IMR-90 (cell line): ENCODE data around the gene CACNA2D4. TPM values are rescaled to one million over a fixed set of nuclear protein-coding genes. Genes with fewer than 3 reads are reported as not detected.

Experiments used
- ATAC-seq: fragments of 200-7000 bp; cut with Tn5 transposase; 2 replicates; pipeline ENCODE4 v1.9.1; 2020; ENCODE audit warnings: low read depth, mild to moderate bottlenecking, moderate library complexity
- BruUV-seq: library from RNA; stranded (reverse); fragments of 400-500 nt; replicated peaks from 2 replicates; lab custom pipeline; 2021; lab: Mats Ljungman, UMichigan
- CTCF ChIA-PET: fragments of 300-600 bp; formaldehyde crosslinking; extraction: SDS; loops from one replicate; lab custom pipeline; 2021; ENCODE audit warnings: antibody characterized with exemption; lab: Yijun Ruan, JAX
- POLR2A ChIA-PET: fragments of 300-600 bp; sonication (Branson Sonifier 250); formaldehyde crosslinking; loops from one replicate; lab custom pipeline; 2022; ENCODE audit warnings: antibody characterized with exemption; ENCODE audit not compliant: unreplicated experiment; lab: Charles Lee
- DNase-seq: peaks from one replicate; pipeline ENCODE4 v3.0.0; 2013
- H2AFZ ChIP-seq: replicated peaks from 2 replicates; pipeline ENCODE3; 2013; ENCODE audit warnings: low read length, mild to moderate bottlenecking; ENCODE audit not compliant: poor library complexity
- H2AK5ac ChIP-seq: 2 replicates; pipeline ENCODE4 v1.6.1; 2013; ENCODE audit warnings: low read depth, low read length, inconsistent platforms
- H2AK9ac ChIP-seq: replicated peaks from 2 replicates; pipeline ENCODE3; 2013; ENCODE audit warnings: mild to moderate bottlenecking, low read depth, low read length, moderate library complexity; ENCODE audit not compliant: poor library complexity
- H2BK120ac ChIP-seq: 2 replicates; pipeline ENCODE4 v1.6.1; 2013; ENCODE audit warnings: low read depth, low read length, inconsistent platforms
- H2BK15ac ChIP-seq: 3 replicates; pipeline ENCODE4 v1.6.1; 2013; ENCODE audit warnings: low read depth, low read length, inconsistent platforms
- H2BK20ac ChIP-seq: 2 replicates; pipeline ENCODE4 v1.6.1; 2013; ENCODE audit warnings: low read depth, mild to moderate bottlenecking, inconsistent platforms, low read length, moderate library complexity
- H2BK5ac ChIP-seq: 2 replicates; pipeline ENCODE4 v1.6.1; 2013; ENCODE audit warnings: mild to moderate bottlenecking, low read depth, low read length, inconsistent platforms; ENCODE audit not compliant: poor library complexity, severe bottlenecking
- H3K14ac ChIP-seq: replicated peaks from 2 replicates; pipeline ENCODE4 v1.6.1; 2013; ENCODE audit warnings: low read depth, low read length, inconsistent platforms
- H3K18ac ChIP-seq: 2 replicates; pipeline ENCODE4 v1.6.1; 2013; ENCODE audit warnings: low read depth, low read length, control low read depth
- H3K23ac ChIP-seq: 2 replicates; pipeline ENCODE4 v1.6.1; 2013; ENCODE audit warnings: low read depth, low read length, inconsistent platforms
- H3K27ac ChIP-seq: 2 replicates; pipeline ENCODE4 v1.5.1; 2013; ENCODE audit warnings: mild to moderate bottlenecking, control low read depth, low read length; ENCODE audit not compliant: insufficient read depth
- H3K27me3 ChIP-seq: 2 replicates; pipeline ENCODE4 v1.6.1; 2013; ENCODE audit warnings: low read length; ENCODE audit not compliant: control insufficient read depth, insufficient read depth
- H3K36me3 ChIP-seq: 2 replicates; pipeline ENCODE4 v1.6.1; 2013; ENCODE audit warnings: low read length, mixed read lengths; ENCODE audit not compliant: control insufficient read depth, insufficient read depth
- H3K4ac ChIP-seq: 2 replicates; pipeline ENCODE4 v1.6.1; 2013; ENCODE audit warnings: low read depth, low read length, inconsistent platforms
- H3K4me1 ChIP-seq: 2 replicates; pipeline ENCODE4 v1.6.1; 2013; ENCODE audit warnings: low read length, mixed read lengths; ENCODE audit not compliant: control insufficient read depth, insufficient read depth
- H3K4me2 ChIP-seq: 2 replicates; pipeline ENCODE4 v1.6.1; 2013; ENCODE audit warnings: low read depth, mild to moderate bottlenecking, control low read depth, low read length, moderate library complexity
- H3K4me3 ChIP-seq: 2 replicates; pipeline ENCODE4 v1.5.1; 2013; ENCODE audit warnings: low read depth, mild to moderate bottlenecking, control low read depth, low read length, moderate library complexity; ENCODE audit not compliant: insufficient read depth
- H3K56ac ChIP-seq: 2 replicates; pipeline ENCODE4 v1.6.1; 2013; ENCODE audit warnings: low read length, inconsistent platforms; ENCODE audit not compliant: insufficient read depth; ENCODE audit errors: extremely low read depth
- H3K79me1 ChIP-seq, 2 experiments: 2 replicates each; pipeline ENCODE4 v1.6.1; 2013; ENCODE audit warnings: low read length in 2 of 2, inconsistent platforms in 1 of 2, low read depth in 1 of 2
- H3K9ac ChIP-seq: 2 replicates; pipeline ENCODE4 v1.6.1; 2013; ENCODE audit warnings: low read depth, low read length, control low read depth
- H3K9me1 ChIP-seq: 2 replicates; pipeline ENCODE4 v1.6.1; 2013; ENCODE audit warnings: low read length, inconsistent platforms; ENCODE audit not compliant: insufficient read depth
- H3K9me3 ChIP-seq: 2 replicates; pipeline ENCODE4 v1.6.1; 2013; ENCODE audit warnings: low read length; ENCODE audit not compliant: control insufficient read depth, insufficient read depth
- H4K20me1 ChIP-seq: 2 replicates; pipeline ENCODE4 v1.6.1; 2013; ENCODE audit warnings: low read length, inconsistent platforms; ENCODE audit not compliant: insufficient read depth
- H4K5ac ChIP-seq: 2 replicates; pipeline ENCODE4 v1.6.1; 2013; ENCODE audit warnings: mild to moderate bottlenecking, low read depth, low read length, control low read depth
- H4K8ac ChIP-seq, 2 experiments: 2 replicates each; pipeline ENCODE4 v1.6.1; 2013; ENCODE audit warnings: low read depth in 2 of 2, low read length in 2 of 2, control low read depth in 1 of 2, inconsistent platforms in 1 of 2
- H4K91ac ChIP-seq: 2 replicates; pipeline ENCODE4 v1.6.1; 2013; ENCODE audit warnings: low read depth, low read length, inconsistent platforms; ENCODE audit not compliant: insufficient read depth
- ELK1 ChIP-seq: fragments of 150-350 bp; IDR thresholded peaks from 2 replicates; pipeline ENCODE4 v1.6.1; 2016; ENCODE audit warnings: low read depth, mild to moderate bottlenecking, low read length, moderate library complexity, borderline replicate concordance
- NFE2L2 ChIP-seq: fragments of 150-350 bp; IDR thresholded peaks from 2 replicates; pipeline ENCODE4 v1.6.1; 2016; ENCODE audit warnings: low read depth, mild to moderate bottlenecking, low read length
- RCOR1 ChIP-seq: IDR thresholded peaks from 2 replicates; pipeline ENCODE4 v1.6.1; 2012; ENCODE audit warnings: mild to moderate bottlenecking, low read length, improper control_type of control experiment; ENCODE audit not compliant: insufficient replicate concordance
- WGBS, 2 experiments: methylation state at CpG; one replicate each; pipeline versions ENCODE4 v1.1.5 to v1.1.7; 2013; ENCODE audit warnings: missing lambda C conversion rate in 2 of 2; ENCODE audit not compliant: insufficient read length in 1 of 2; ENCODE audit errors: extremely low coverage in 2 of 2; 5-methylcytosine and 5-hydroxymethylcytosine counted together
- dilution Hi-C: fragments of 300-500 bp; cut with HindIII; formaldehyde crosslinking; loops from one replicate; pipeline ENCODE4 v1.14.3; 2018; ENCODE audit warnings: low sequenced_read_pairs; ENCODE audit not compliant: unreplicated experiment
- in situ Hi-C: fragments of 300-500 bp; cut with MboI; formaldehyde crosslinking; loops from 3 replicates; pipeline ENCODE4 v1.14.3; 2019; ENCODE audit warnings: low sequenced_read_pairs, inconsistent platforms, mixed read lengths
- intact Hi-C: fragments of 100-400 bp; cut with micrococcal nuclease; formaldehyde crosslinking; loops from 2 replicates; pipeline ENCODE4 v1.10.0; 2022
- polyA plus RNA-seq, 3 experiments: library from polyadenylated mRNA; depleted of rRNA; stranded (reverse); fragments of >200 nt; gene quantifications; 2 replicates each; pipeline ENCODE4 v1.2.3, GENCODE V29; 2012; ENCODE audit warnings: low replicate concordance in 1 of 3
- total RNA-seq: library from RNA; depleted of rRNA; stranded (reverse); fragments of >200 nt; gene quantifications from 2 replicates; pipeline ENCODE4 v1.2.3, GENCODE V29; 2012

CACNA2D4 gene
- total and polyA plus RNA-seq, 2 of the 4 experiments (the other 2 are of a cell fraction): 0.18 to 0.22 TPM

GRCh38 chr12:1927051-1927680 is 8.7 kb upstream of the CACNA2D4 start:
- dilution Hi-C loops: no loop called here
- Histone ChIP-seq H2BK20ac (no peak overlapping the region), H3K27ac (no peak overlapping the region), H2AK5ac (no peak overlapping the region), H3K9ac (no peak overlapping the region), H3K9me3 (no peaks in the 10 kb centered on the region; the same call in 1 of the 2 replicates), H3K4me1 (no peaks in the 10 kb centered on the region; the same call in 1 of the 2 replicates), H3K4me2 (no peak overlapping the region), H4K91ac (no peak overlapping the region), H3K79me1 (no peaks in the 10 kb centered on the region), H2AFZ (peak overlapping the region; percentile 21), H3K4me3 (no peak overlapping the region), H3K27me3 (peaks cover 63% of the 10 kb centered on the region), H2BK120ac (no peak overlapping the region), H4K8ac (no peak overlapping the region), H3K14ac (no peak overlapping the region), H4K5ac (no peak overlapping the region), H3K23ac (no peak overlapping the region), H2BK15ac (no peak overlapping the region), H2BK5ac (no peak overlapping the region), H3K18ac (no peak overlapping the region), H3K4ac (no peak overlapping the region), H2AK9ac (peak overlapping the region; percentile 28), H3K36me3 (no peaks in the 10 kb centered on the region), H3K9me1 (no peaks in the 10 kb centered on the region), H4K20me1 (no peaks in the 10 kb centered on the region), H3K56ac (no peak overlapping the region)
- TF ChIP-seq RCOR1 (no peak), NFE2L2 (no peak), ELK1 (no peak)
- ATAC-seq: no peak
- ChIA-PET CTCF (interaction anchor here (1.0 kb wide), 1 partner anchor 53 kb away, joined by 3 read pairs; no protein-coding TSS in a partner anchor), POLR2A (no interaction called here)
- in situ Hi-C loops: no loop called here
- BruUV-seq: no TSS peak
- no peak for DNase-seq
- intact Hi-C loops: no loop called here
- WGBS, 2 experiments: 98% methylated on average over 7 of the region's 11 CpGs; no CpG with 5 or more reads in 1 of the 2 experiments
